HG02938 (cell line): ENCODE results near the gene MYPOP.

Source experiments
- ATAC-seq: cut with Tn5 transposase; IDR thresholded peaks from one replicate; pipeline ENCODE4 v1.9.1; 2021; ENCODE audit warnings: mild to moderate bottlenecking, moderate library complexity; ENCODE audit not compliant: unreplicated experiment

MYPOP gene

GRCh38 chr19:45901912-45902650 lies at the start of gene MYPOP:
TSS of gene MYPOP (minus strand) at chr19:45902613. CDS start at chr19:45901773, 840 bp downstream.
- ATAC-seq, result no peak

GRCh38 chr19:45947926-45948325 lies 45.5 kb upstream of the MYPOP start:
- no peak for ATAC-seq

- no peak for ATAC-seq
Observed at GRCh38 chr19:45940515-45940805, 38.0 kb upstream of the MYPOP start.

- no peak for ATAC-seq
Observed at GRCh38 chr19:45939792-45940514, 37.5 kb upstream of the MYPOP start.

- no peak for ATAC-seq
Observed at GRCh38 chr19:45938733-45939319, 36.4 kb upstream of the MYPOP start.

- ATAC-seq, result no peak
Observed at GRCh38 chr19:45935267-45935666, 32.9 kb upstream of the MYPOP start.

- no peak for ATAC-seq
Observed at GRCh38 chr19:45934551-45935230, 32.3 kb upstream of the MYPOP start.

GRCh38 chr19:45933759-45934158 lies 31.3 kb upstream of the MYPOP start:
- ATAC-seq, result no peak

- no peak for ATAC-seq
Observed at GRCh38 chr19:45931055-45931454, 28.6 kb upstream of the MYPOP start.

- no peak for ATAC-seq
Observed at GRCh38 chr19:45929247-45929646, 26.8 kb upstream of the MYPOP start.

- peak; percentile 54 for ATAC-seq
Observed at GRCh38 chr19:45927565-45928261, 25.3 kb upstream of the MYPOP start.

- ATAC-seq, result no peak
Observed at GRCh38 chr19:45924891-45925447, 22.6 kb upstream of the MYPOP start.

GRCh38 chr19:45922281-45922680 lies 19.9 kb upstream of the MYPOP start:
- ATAC-seq, result no peak

GRCh38 chr19:45920458-45920857 lies 18.0 kb upstream of the MYPOP start:
- ATAC-seq, result no peak

GRCh38 chr19:45919678-45920077 lies 17.3 kb upstream of the MYPOP start:
- ATAC-seq, result no peak

- no peak for ATAC-seq
Observed at GRCh38 chr19:45918721-45919120, 16.3 kb upstream of the MYPOP start.

GRCh38 chr19:45917421-45918091 lies 15.1 kb upstream of the MYPOP start:
- no peak for ATAC-seq

GRCh38 chr19:45913874-45914830 lies 11.7 kb upstream of the MYPOP start, which contains the start of gene NANOS2:
TSS of gene NANOS2 (minus strand) at chr19:45914778. CDS start at chr19:45914693, 85 bp downstream.
- no peak for ATAC-seq

- ATAC-seq, result no peak
Observed at GRCh38 chr19:45911291-45911690, 8.9 kb upstream of the MYPOP start.
